ENCODE data around the gene NXNL1.

Gene NXNL1

DNA sequence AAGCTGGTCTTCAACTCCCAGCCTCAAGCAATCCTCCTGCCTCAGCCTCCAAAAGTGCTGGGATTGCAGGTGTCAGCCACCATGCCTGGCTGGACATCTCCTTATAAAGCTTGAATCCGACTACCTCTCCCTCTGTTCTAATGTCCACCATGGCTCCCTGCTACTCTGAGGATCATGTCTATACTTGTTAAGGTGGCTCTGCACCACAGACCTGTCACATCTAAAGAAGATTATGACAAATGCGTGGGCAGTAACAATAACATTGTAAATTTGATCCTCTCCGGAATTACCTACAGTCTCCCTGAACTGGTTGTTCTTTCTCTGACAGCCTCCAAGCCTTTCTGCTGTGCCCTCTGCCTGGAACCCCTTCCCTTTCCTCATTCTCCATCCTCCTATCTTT, 1.8 kb downstream of the NXNL1 start:
- no peak overlapping the region for H3K27ac ChIP-seq
- TF ChIP-seq, protein P1, sequence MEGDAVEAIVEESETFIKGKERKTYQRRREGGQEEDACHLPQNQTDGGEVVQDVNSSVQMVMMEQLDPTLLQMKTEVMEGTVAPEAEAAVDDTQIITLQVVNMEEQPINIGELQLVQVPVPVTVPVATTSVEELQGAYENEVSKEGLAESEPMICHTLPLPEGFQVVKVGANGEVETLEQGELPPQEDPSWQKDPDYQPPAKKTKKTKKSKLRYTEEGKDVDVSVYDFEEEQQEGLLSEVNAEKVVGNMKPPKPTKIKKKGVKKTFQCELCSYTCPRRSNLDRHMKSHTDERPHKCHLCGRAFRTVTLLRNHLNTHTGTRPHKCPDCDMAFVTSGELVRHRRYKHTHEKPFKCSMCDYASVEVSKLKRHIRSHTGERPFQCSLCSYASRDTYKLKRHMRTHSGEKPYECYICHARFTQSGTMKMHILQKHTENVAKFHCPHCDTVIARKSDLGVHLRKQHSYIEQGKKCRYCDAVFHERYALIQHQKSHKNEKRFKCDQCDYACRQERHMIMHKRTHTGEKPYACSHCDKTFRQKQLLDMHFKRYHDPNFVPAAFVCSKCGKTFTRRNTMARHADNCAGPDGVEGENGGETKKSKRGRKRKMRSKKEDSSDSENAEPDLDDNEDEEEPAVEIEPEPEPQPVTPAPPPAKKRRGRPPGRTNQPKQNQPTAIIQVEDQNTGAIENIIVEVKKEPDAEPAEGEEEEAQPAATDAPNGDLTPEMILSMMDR (conservative IDR thresholded peaks at IDR 0.05) = no peak
- no peak for TF ChIP-seq ZFX (IDR thresholded peaks at IDR 0.05)

DNA sequence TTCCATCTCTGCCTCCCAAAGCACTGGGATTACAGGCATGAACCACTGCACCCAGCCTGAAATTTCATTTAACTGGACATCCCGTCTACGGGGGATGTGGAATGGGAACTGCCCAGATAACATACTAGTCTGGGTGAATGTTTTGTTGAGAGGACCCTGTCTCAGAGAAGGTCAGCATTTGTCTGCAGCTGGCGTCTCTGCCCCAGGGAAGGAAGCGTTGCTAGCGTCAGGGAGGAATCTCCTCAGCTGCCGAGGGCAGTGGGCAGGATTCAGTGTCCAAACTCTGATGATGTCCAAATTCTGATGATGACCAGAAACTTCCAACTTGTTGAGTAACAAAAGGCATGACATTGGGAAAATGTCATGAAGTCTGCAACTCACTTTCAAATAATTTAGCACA, 3.1 kb downstream of the NXNL1 start:
- no peak overlapping the region for H3K27ac ChIP-seq
- TF ChIP-seq ZFX (IDR thresholded peaks at IDR 0.05) = no peak
- TF ChIP-seq, protein P1 (conservative IDR thresholded peaks at IDR 0.05) = no peak

DNA sequence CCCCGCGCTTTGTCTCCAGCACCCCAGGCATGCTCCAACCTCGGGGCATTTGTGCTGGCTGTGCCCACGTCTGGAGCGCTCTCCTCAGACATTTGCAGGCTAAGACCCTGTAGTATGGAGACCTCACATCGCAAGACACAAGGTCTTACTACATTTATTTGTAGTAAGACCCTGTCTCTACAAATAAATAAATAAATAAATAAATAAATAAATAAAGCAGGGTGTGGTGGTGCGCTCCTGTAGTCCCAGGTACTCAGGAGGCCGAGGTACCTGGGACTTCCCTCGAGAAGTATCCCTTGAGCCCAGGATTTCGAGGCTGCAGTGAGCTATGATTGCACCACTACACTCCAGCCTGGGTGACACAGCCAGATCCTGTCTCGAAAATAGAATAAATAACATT, 4.6 kb downstream of the NXNL1 start:
- H3K27ac ChIP-seq = no peak overlapping the region
- no peak for TF ChIP-seq ZFX (IDR thresholded peaks at IDR 0.05)
- TF ChIP-seq, protein P1 (conservative IDR thresholded peaks at IDR 0.05) = no peak

DNA sequence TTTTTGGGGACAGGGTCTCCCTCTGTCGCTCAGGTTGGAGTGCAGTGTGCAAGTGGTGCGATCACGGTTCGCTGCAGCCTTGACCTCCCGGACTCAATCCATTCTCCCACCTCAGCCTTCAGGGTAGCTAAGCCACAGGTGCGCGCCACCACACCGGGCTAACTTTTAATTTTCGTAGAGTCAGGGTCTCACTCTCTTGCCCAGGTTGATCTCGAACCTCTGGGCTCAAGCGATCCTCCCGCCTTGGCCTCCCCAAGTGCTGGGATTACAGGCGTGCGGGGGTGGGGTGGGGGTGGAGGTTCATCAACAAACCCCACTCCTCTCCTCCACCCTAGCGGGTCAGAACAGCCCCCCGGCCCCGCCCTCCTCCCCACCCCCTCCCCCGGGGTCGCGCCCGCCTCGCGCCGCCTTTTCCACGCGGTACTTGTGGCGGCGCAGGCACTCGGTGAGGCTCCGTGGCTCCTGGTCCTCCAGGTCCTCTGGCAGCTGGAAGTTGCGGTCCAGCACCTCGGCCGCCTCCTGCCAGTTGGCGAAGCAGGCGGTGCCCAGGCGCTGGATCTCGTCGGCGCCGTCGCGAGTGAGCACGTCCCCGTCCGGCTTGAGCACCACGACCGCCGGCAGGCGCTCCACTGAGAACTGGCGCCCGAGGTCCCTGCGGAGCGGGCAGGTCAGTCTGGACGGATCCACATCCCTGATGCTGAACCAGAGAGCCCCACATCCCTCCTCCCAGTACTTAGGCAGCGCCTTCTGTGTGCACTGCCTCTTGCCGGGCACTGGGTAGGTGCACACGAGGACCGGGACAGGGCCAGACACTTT, 5.2 kb downstream of the NXNL1 start:
- no peak for TF ChIP-seq ZFX (IDR thresholded peaks at IDR 0.05)
- no peak overlapping the region for H3K27ac ChIP-seq

DNA sequence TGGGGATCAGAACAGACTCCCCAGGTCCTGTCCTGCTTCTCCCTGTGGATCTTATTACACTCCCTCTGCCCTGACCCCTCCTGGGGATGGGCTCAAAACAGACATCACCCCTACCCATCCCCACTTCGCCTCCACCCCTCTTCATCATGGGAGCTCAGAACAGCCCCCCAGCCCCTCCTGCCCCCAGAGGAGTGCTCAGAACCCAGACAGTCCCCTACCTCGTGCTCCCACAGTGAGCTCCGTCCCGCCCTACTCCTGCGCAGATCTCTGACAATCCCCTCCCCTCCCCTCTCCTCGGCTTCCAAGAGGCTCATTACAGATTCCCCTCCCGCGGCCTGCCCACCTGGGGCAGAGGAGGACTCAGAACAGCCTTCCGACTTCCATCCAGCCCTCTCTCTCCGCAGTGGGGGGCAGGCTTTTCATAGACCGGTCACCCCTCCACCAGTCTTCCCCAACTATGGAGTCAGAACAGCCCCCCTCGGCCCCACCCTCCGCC, 6.1 kb downstream of the NXNL1 start:
- TF ChIP-seq, protein P1 (conservative IDR thresholded peaks at IDR 0.05) = no peak
- no peak for TF ChIP-seq ZFX (IDR thresholded peaks at IDR 0.05)
- no peak overlapping the region for H3K27ac ChIP-seq

DNA sequence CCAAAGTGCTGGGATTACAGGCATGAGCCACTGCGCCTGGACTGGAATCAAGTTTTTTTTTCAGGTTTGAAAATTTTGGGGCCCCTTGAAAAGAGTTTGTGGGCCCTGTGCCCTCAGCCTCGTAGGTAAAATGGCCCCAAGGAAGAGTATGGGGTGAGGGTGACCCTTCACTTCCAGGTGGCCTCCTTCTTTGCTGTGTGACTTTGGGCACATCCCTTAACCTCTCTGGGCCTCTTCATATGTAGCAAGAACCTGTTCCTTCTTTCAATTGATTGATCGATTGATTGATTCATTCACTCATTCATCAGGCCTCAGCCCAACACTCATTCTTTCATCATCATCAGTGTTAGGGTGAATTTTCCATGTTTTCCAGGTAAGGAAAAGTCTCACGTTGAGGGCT, 8.9 kb downstream of the NXNL1 start:
- no peak overlapping the region for H3K27ac ChIP-seq
- no peak for TF ChIP-seq ZFX (IDR thresholded peaks at IDR 0.05)
- TF ChIP-seq, protein P1 (conservative IDR thresholded peaks at IDR 0.05) = no peak

DNA sequence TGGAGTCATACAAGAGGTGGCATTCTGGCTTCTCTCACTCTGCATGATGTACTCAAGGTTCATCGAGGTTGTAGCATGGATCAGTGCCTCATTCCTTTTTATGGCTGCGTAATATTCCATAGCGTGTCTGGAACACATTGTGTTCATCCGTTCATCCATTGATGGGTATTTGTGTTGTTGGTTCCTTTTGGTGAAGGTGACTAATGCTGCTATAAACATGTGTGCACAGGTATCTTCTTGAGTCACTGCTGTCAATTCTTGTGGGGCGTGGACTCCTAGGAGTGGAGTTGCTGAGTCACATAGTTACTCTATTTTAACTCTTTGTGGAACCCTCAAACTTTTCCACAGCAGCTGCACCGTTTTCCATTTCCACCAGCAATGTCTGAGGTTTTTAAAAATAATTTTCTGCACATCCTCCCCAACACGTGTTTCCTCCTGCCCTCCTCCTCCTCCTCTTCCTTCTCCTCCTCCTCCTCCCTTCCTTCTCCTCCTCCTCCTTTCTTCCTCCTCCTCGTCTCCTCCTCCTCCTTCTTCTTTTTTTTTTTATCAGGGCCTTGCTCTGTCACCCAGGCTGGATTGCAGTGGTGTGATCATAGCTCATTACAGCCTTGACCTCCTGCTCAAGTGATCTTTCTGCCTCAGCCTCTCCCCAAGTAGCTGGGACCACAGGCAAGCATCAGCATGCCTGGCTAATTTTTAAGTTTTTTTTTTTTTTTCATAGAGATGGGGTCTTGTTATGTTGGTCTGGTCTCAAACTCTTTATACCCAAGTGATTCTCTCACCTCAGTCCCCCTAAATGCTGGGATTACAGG, 10.3 kb downstream of the NXNL1 start:
- no peak for TF ChIP-seq ZFX (IDR thresholded peaks at IDR 0.05)
- no peak overlapping the region for H3K27ac ChIP-seq

All from C4-2B (cell line).